B cell (primary cell): ENCODE results near the gene TMEM145. TPM values are rescaled to one million over a fixed set of nuclear protein-coding genes. Genes with fewer than 3 reads are reported as not detected.

Source experiments
- ATAC-seq: fragments of 200-7000 bp; cut with Tn5 transposase; one replicate; pipeline ENCODE4 v1.10.0; 2021; ENCODE audit warnings: low read depth, mild to moderate bottlenecking, moderate number of reproducible peaks, moderate library complexity
- CTCF ChIA-PET: fragments of 350-600 bp; sonication (Branson Sonifier 250); formaldehyde crosslinking; loops from one replicate; lab custom pipeline; 2021; ENCODE audit warnings: antibody characterized with exemption, inconsistent platforms; lab: Charles Lee
- POLR2A ChIA-PET: fragments of 350-600 bp; sonication (Branson Sonifier 250); formaldehyde crosslinking; loops from one replicate; lab custom pipeline; 2021; ENCODE audit warnings: antibody characterized with exemption; lab: Charles Lee
- DNase-seq: peaks from one replicate; pipeline ENCODE4 v3.0.0; 2013
- H2AFZ ChIP-seq: 2 replicates; pipeline ENCODE4 v1.6.1; 2012; ENCODE audit warnings: mild to moderate bottlenecking, low read depth, low read length; ENCODE audit not compliant: insufficient read depth, poor library complexity, severe bottlenecking
- H3K27ac ChIP-seq, 2 donors: 1 replicate in 1 of 2; 2 replicates in 1 of 2; pipeline ENCODE4 v1.5.1; 2012 to 2013; ENCODE audit warnings: low read length in 2 of 2, mild to moderate bottlenecking in 2 of 2, moderate library complexity in 1 of 2
- H3K27me3 ChIP-seq, 4 experiments: fragments of 200-600 bp in 1 of 4; sonication (generic) in 1 of 4; replicated peaks in 1 of 4; 1 replicate in 2 of 4; 2 replicates in 2 of 4; pipeline versions ENCODE4 v1.6.1 to v1.7.0; 2013 to 2016; ENCODE audit warnings: low read length in 3 of 4, mild to moderate bottlenecking in 2 of 4, mixed read lengths in 1 of 4, moderate library complexity in 1 of 4; ENCODE audit not compliant: insufficient read depth in 4 of 4, control insufficient read depth in 3 of 4; ENCODE audit errors: control extremely low read depth in 1 of 4
- H3K36me3 ChIP-seq, 2 experiments: replicated peaks in 1 of 2; 1 replicate in 1 of 2; 2 replicates in 1 of 2; pipeline versions ENCODE4 v1.6.1 to v1.7.1; 2013; ENCODE audit warnings: low read length in 1 of 2; ENCODE audit not compliant: insufficient read depth in 2 of 2, control insufficient read depth in 1 of 2; ENCODE audit errors: control extremely low read depth in 1 of 2, extremely low read depth in 1 of 2
- H3K4me1 ChIP-seq, 2 donors: fragments of 200-600 bp in 1 of 2; sonication (generic) in 1 of 2; 1 replicate in 1 of 2; 2 replicates in 1 of 2; pipeline versions ENCODE4 v1.5.1 to v1.6.1; 2013 to 2017; ENCODE audit warnings: low read length in 2 of 2; ENCODE audit not compliant: control insufficient read depth in 2 of 2, insufficient read depth in 2 of 2
- H3K4me2 ChIP-seq: replicated peaks from 2 replicates; pipeline ENCODE3; 2012; ENCODE audit warnings: mild to moderate bottlenecking, low read depth, low read length; ENCODE audit not compliant: poor library complexity, severe bottlenecking
- H3K4me3 ChIP-seq, 5 experiments: fragments of 200-600 bp in 1 of 5; sonication (generic) in 1 of 5; 1 replicate in 3 of 5; 2 replicates in 2 of 5; pipeline versions ENCODE4 v1.5.1 to v1.7.0; 2011 to 2016; ENCODE audit warnings: low read length in 4 of 5, mild to moderate bottlenecking in 4 of 5, low read depth in 2 of 5, control low read depth in 1 of 5, moderate library complexity in 1 of 5; ENCODE audit not compliant: insufficient read depth in 1 of 5; ENCODE audit errors: control extremely low read depth in 1 of 5, extremely low read depth in 1 of 5
- H3K79me2 ChIP-seq: fragments of 200-600 bp; sonication (generic); one replicate; pipeline ENCODE4 v1.6.0; 2016; ENCODE audit warnings: low read length; ENCODE audit not compliant: control insufficient read depth, insufficient read depth
- H3K9ac ChIP-seq: fragments of 200-600 bp; sonication (generic); 2 replicates; pipeline ENCODE4 v1.6.1; 2017; ENCODE audit warnings: mild to moderate bottlenecking, low read length, moderate library complexity
- H3K9me3 ChIP-seq, 3 donors: one replicate each; pipeline versions ENCODE4 v1.6.1 to v1.7.1; 2013; ENCODE audit warnings: low read length in 2 of 3; ENCODE audit not compliant: control insufficient read depth in 2 of 3, insufficient read depth in 1 of 3; ENCODE audit errors: control extremely low read depth in 1 of 3
- H4K20me1 ChIP-seq: 2 replicates; pipeline ENCODE4 v1.6.0; 2012; ENCODE audit warnings: mild to moderate bottlenecking, low read length; ENCODE audit not compliant: insufficient read depth, control insufficient read depth, poor library complexity, severe bottlenecking
- H3K27ac Mint-ChIP-seq: one replicate; pipeline ENCODE4 v1.8.0; 2021; ENCODE audit warnings: mixed read lengths
- H3K27me3 Mint-ChIP-seq: one replicate; pipeline ENCODE4 v1.8.0; 2021; ENCODE audit warnings: mixed read lengths
- H3K4me1 Mint-ChIP-seq: one replicate; pipeline ENCODE4 v1.8.0; 2021; ENCODE audit warnings: mixed read lengths
- H3K4me3 Mint-ChIP-seq: one replicate; pipeline ENCODE4 v1.8.0; 2021; ENCODE audit warnings: mixed read lengths
- H3K9me3 Mint-ChIP-seq: one replicate; pipeline ENCODE4 v1.8.0; 2022; ENCODE audit warnings: mixed read lengths; ENCODE audit not compliant: insufficient read depth
- EZH2 ChIP-seq: IDR thresholded peaks from 2 replicates; pipeline ENCODE4 v1.6.1; 2012; ENCODE audit warnings: borderline replicate concordance, low read depth, mild to moderate bottlenecking, moderate library complexity, low read length; ENCODE audit not compliant: insufficient read depth, poor library complexity, severe bottlenecking
- WGBS: methylation state at CpG from one replicate; pipeline ENCODE4 v1.1.5; 2013; ENCODE audit warnings: missing lambda C conversion rate; ENCODE audit not compliant: insufficient coverage; 5-methylcytosine and 5-hydroxymethylcytosine counted together
- intact Hi-C: fragments of 100-400 bp; cut with micrococcal nuclease; formaldehyde crosslinking; loops from one replicate; pipeline ENCODE4 v1.10.0; 2022
- polyA plus RNA-seq: library from polyadenylated mRNA; depleted of rRNA; stranded (reverse); fragments of >200 nt; gene quantifications from 2 replicates; pipeline ENCODE4 v1.2.3, GENCODE V29; 2012
- total RNA-seq, 2 donors: library from RNA; stranded (reverse); fragments of 120-200 nt in 1 of 2; gene quantifications; 1 replicate in 1 of 2; 2 replicates in 1 of 2; pipeline versions ENCODE4 v1.2.3 to v1.2.4, GENCODE V29; 2013 to 2022
- TF ChIP-seq, protein P1 (sequence below): fragments of 200-600 bp; IDR thresholded peaks from one replicate; pipeline ENCODE4 v1.8.0; 2022; ENCODE audit warnings: antibody characterized with exemption, mild to moderate bottlenecking

The TMEM145 gene
- total and polyA plus RNA-seq, 2 donors (not counting 1 experiment from before 2014, with no cell fraction given) = not detected

DNA sequence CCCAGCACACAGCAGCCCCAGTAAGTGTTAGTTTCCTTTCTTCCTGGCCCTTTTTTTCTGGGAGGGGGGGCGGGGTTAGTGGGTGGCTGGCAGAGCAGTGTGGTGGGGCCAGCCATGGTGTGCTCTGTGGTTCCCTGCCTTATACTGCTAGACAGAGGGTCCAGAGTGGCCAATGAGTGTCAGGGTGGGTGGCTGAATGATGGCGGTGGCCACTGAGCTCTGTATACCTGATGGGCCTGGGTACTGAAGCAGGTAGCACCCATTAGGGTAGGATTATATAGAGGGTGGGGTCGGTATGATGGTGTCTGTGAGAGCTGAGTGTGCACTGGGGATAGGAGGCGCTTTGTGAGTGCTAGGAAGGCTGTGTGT is 30.3 kb upstream of the TMEM145 start:
- POLR2A ChIA-PET = interaction anchor here (0.5 to 5.5 kb wide), 9 partner anchors 10 to 186 kb away, joined by 3 to 23 read pairs (median 7); partner anchors contain the start of genes ERF, GSK3A and PAFAH1B3
- TF ChIP-seq EZH2 = no peak
- TF ChIP-seq, protein P1, sequence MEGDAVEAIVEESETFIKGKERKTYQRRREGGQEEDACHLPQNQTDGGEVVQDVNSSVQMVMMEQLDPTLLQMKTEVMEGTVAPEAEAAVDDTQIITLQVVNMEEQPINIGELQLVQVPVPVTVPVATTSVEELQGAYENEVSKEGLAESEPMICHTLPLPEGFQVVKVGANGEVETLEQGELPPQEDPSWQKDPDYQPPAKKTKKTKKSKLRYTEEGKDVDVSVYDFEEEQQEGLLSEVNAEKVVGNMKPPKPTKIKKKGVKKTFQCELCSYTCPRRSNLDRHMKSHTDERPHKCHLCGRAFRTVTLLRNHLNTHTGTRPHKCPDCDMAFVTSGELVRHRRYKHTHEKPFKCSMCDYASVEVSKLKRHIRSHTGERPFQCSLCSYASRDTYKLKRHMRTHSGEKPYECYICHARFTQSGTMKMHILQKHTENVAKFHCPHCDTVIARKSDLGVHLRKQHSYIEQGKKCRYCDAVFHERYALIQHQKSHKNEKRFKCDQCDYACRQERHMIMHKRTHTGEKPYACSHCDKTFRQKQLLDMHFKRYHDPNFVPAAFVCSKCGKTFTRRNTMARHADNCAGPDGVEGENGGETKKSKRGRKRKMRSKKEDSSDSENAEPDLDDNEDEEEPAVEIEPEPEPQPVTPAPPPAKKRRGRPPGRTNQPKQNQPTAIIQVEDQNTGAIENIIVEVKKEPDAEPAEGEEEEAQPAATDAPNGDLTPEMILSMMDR = no peak
- WGBS = 27% methylated on average over 3 of the region's 4 CpGs
- H3K4me1 Mint-ChIP-seq = peaks cover 40% of the 10 kb centered on the region
- DNase-seq = no peak
- H3K9me3 Mint-ChIP-seq = no peaks in the 10 kb centered on the region
- H3K79me2 ChIP-seq = peaks cover 36% of the 10 kb centered on the region
- no peak overlapping the region for H3K4me3 Mint-ChIP-seq
- peaks cover 28% of the 10 kb centered on the region for H4K20me1 ChIP-seq
- intact Hi-C loops = loop anchor here (1.0 to 5.0 kb wide), 7 partner anchors 15 to 154 kb away; partner anchors contain the start of genes PAFAH1B3, PRR19 and ZNF526
- no peaks in the 10 kb centered on the region for H3K27me3 ChIP-seq
- peak overlapping the region; percentile 67 for H3K9ac ChIP-seq
- peaks cover 53 to 71% of the 10 kb centered on the region in 2 donors for H3K4me1 ChIP-seq
- peak overlapping the region in 4 of 5 experiments; percentile 41 to 65 (median 54) for H3K4me3 ChIP-seq
- ATAC-seq = no peak
- no peaks in the 10 kb centered on the region for H3K9me3 ChIP-seq
- H3K27ac Mint-ChIP-seq = no peak overlapping the region
- peak overlapping the region; percentile 96 for H3K4me2 ChIP-seq
- peaks cover 0 to 11% of the 10 kb centered on the region in 2 experiments for H3K36me3 ChIP-seq
- H3K27me3 Mint-ChIP-seq = no peaks in the 10 kb centered on the region
- H2AFZ ChIP-seq = no peak overlapping the region
- H3K27ac ChIP-seq = peak overlapping the region; percentile 91 to 96
- CTCF ChIA-PET = interaction anchor here (1.2 to 1.4 kb wide), 4 partner anchors 11 to 19 kb away, joined by 3 to 4 read pairs (median 4); partner anchors contain the start of genes PAFAH1B3 and PRR19
